GM23248 (cell line): ENCODE results near the gene RASAL2. TPM values are rescaled to one million over a fixed set of nuclear protein-coding genes. Genes with fewer than 3 reads are reported as not detected.
"Not testable (repeated sequence)": the region's sequence is repeated elsewhere in the genome, so short reads cannot be mapped to it uniquely, and the experiment has no call there.

Source experiments
- DNase-seq: peaks from one replicate; pipeline ENCODE4 v3.0.0-alpha.2; 2015
- H2AFZ ChIP-seq: fragments of 200-600 bp; sonication (generic); 2 replicates; pipeline ENCODE4 v1.6.1; 2016; ENCODE audit warnings: antibody characterized with exemption
- H3F3A ChIP-seq: fragments of 200-600 bp; sonication (generic); 2 replicates; pipeline ENCODE4 v1.6.1; 2016; ENCODE audit warnings: mild to moderate bottlenecking, antibody characterized with exemption, mixed run types; ENCODE audit not compliant: insufficient read depth
- H3K27ac ChIP-seq: fragments of 200-600 bp; sonication (generic); 2 replicates; pipeline ENCODE4 v1.5.1; 2016; ENCODE audit warnings: mild to moderate bottlenecking
- H3K27me3 ChIP-seq: fragments of 200-600 bp; sonication (generic); replicated peaks from 2 replicates; pipeline ENCODE4 v1.6.1; 2016; ENCODE audit warnings: mild to moderate bottlenecking; ENCODE audit not compliant: insufficient read depth
- H3K36me3 ChIP-seq: fragments of 200-600 bp; sonication (generic); 2 replicates; pipeline ENCODE4 v1.6.1; 2016; ENCODE audit warnings: low read depth, mild to moderate bottlenecking
- H3K4me1 ChIP-seq: fragments of 200-600 bp; sonication (generic); 2 replicates; pipeline ENCODE4 v1.6.1; 2016; ENCODE audit warnings: mild to moderate bottlenecking; ENCODE audit not compliant: insufficient read depth
- H3K4me2 ChIP-seq: fragments of 200-600 bp; sonication (generic); one replicate; pipeline ENCODE4 v1.6.1; 2016; ENCODE audit warnings: mild to moderate bottlenecking; ENCODE audit not compliant: unreplicated experiment
- H3K4me3 ChIP-seq: fragments of 200-600 bp; sonication (generic); 2 replicates; pipeline ENCODE4 v1.5.1; 2016; ENCODE audit warnings: mild to moderate bottlenecking
- H3K79me2 ChIP-seq: fragments of 200-600 bp; sonication (generic); 2 replicates; pipeline ENCODE4 v1.6.1; 2016; ENCODE audit warnings: mild to moderate bottlenecking; ENCODE audit not compliant: insufficient read depth
- H3K9ac ChIP-seq: fragments of 200-600 bp; sonication (generic); 2 replicates; pipeline ENCODE4 v1.6.1; 2016; ENCODE audit warnings: mild to moderate bottlenecking
- H3K9me2 ChIP-seq: fragments of 200-600 bp; sonication (generic); 2 replicates; pipeline ENCODE4 v1.6.1; 2016; ENCODE audit warnings: mixed run types, mild to moderate bottlenecking, moderate library complexity; ENCODE audit not compliant: insufficient read depth
- H3K9me3 ChIP-seq: fragments of 200-600 bp; sonication (generic); one replicate; pipeline ENCODE4 v1.6.1; 2017; ENCODE audit warnings: low read depth
- H4K20me1 ChIP-seq: fragments of 200-600 bp; sonication (generic); 2 replicates; pipeline ENCODE4 v1.6.0; 2016; ENCODE audit not compliant: insufficient read depth
- EZH2 ChIP-seq: fragments of 200-600 bp; sonication (generic); IDR thresholded peaks from 2 replicates; pipeline ENCODE4 v1.6.1; 2018; ENCODE audit warnings: antibody characterized with exemption, mild to moderate bottlenecking; ENCODE audit not compliant: insufficient read depth, poor library complexity, severe bottlenecking
- EZH2phosphoT487 ChIP-seq: fragments of 200-600 bp; sonication (generic); IDR thresholded peaks from 2 replicates; pipeline ENCODE4 v1.6.1; 2018; ENCODE audit warnings: antibody characterized with exemption, moderate library complexity, mild to moderate bottlenecking, low read depth; ENCODE audit not compliant: insufficient read depth
- WGBS, 2 experiments: methylation state at CpG; one replicate each; pipeline ENCODE4 v1.1.6; 2015 to 2017; ENCODE audit warnings: low lambda C conversion rate in 2 of 2, low coverage in 1 of 2; ENCODE audit errors: missing lambda C conversion rate in 2 of 2; 5-methylcytosine and 5-hydroxymethylcytosine counted together
- in situ Hi-C: fragments of 300-500 bp; cut with MboI; formaldehyde crosslinking; loops from 2 replicates; pipeline ENCODE4 v1.15.0; 2020
- polyA plus RNA-seq: library from polyadenylated mRNA; unstranded; fragments of >200 nt; fragmentation: Nextera tagmentation; extraction: Ambion mirVana; gene quantifications from 2 replicates; pipeline ENCODE4 v1.2.1, GENCODE V29; 2016
- total RNA-seq: library from RNA; depleted of rRNA; stranded (reverse); fragments of >200 nt; shearing (Covaris generic); gene quantifications from 2 replicates; pipeline ENCODE4 v1.2.3, GENCODE V29; 2014

RASAL2 gene
- total and polyA plus RNA-seq, 2 experiments from 2014 or later: 10.1 to 23.1 TPM

DNA sequence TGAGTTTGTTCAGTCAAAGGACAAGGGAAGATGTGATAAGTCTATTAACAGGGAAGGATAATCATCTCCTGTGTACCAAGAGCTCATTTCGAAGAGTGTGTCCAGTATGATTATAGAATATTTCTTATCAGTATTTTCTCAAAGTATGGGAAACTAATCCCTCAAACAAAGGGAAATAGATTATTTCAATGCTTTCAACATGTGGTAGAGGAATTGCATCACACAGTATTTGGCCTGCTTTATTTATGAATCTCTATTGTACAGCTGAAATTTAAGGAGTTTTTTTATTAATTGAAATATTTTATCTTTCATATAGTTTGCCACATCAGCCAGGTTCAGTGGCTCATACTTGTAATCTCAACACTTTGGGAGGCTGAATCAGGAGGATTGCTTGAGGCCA lies 251.9 kb downstream of the RASAL2 start:
- no peaks in the 10 kb centered on the region for H3K9me2 ChIP-seq
- H3K36me3 ChIP-seq: no peaks in the 10 kb centered on the region
- peak overlapping the region; percentile 69 for H3K4me2 ChIP-seq
- no peak overlapping the region for H3K4me3 ChIP-seq
- no peaks in the 10 kb centered on the region for H4K20me1 ChIP-seq
- H2AFZ ChIP-seq: no peak overlapping the region
- H3K4me1 ChIP-seq: peaks cover 60% of the 10 kb centered on the region
- H3K27ac ChIP-seq: peak overlapping the region; percentile 66
- TF ChIP-seq EZH2phosphoT487 (no peak), EZH2 (no peak)
- no peaks in the 10 kb centered on the region for H3K27me3 ChIP-seq
- H3K9me3 ChIP-seq: no peaks in the 10 kb centered on the region
- peaks cover 41% of the 10 kb centered on the region for H3F3A ChIP-seq
- peak; percentile 36 for DNase-seq
- WGBS, 2 experiments: 91 to 100% methylated on average over 1 of the region's 1 CpG
- H3K9ac ChIP-seq: no peak overlapping the region
- in situ Hi-C loops: no loop called here
- peaks cover 80% of the 10 kb centered on the region for H3K79me2 ChIP-seq

DNA sequence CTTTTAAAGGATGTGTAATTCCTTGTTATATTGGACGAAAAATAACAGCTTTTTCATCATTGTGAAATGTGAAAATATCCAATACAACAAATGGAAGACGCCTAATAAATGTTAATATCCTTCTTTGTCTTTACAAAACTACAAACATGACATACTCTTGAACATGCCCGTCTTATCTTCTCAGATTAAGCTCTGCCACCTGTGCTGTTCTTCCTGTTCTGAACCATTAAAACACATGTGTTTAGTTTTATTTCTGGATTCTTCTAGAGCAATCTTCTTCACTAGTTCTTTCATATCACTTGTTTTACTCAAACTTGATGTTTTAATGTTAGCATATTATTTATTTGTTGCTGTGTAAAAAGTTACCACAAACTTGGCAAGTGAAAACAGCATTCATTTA lies 255.9 kb downstream of the RASAL2 start:
- peaks cover 25% of the 10 kb centered on the region for H3F3A ChIP-seq
- in situ Hi-C loops: no loop called here
- WGBS, 2 experiments: 89 to 90% methylated on average over 3 of the region's 3 CpGs
- no peak overlapping the region for H3K4me3 ChIP-seq
- TF ChIP-seq EZH2 (no peak), EZH2phosphoT487 (no peak)
- no peak for DNase-seq
- H3K27me3 ChIP-seq: no peaks in the 10 kb centered on the region
- H3K4me1 ChIP-seq: peaks cover 50% of the 10 kb centered on the region
- peaks cover 88% of the 10 kb centered on the region for H3K79me2 ChIP-seq
- H3K36me3 ChIP-seq: no peaks in the 10 kb centered on the region
- no peaks in the 10 kb centered on the region for H3K9me2 ChIP-seq
- H4K20me1 ChIP-seq: no peaks in the 10 kb centered on the region
- H2AFZ ChIP-seq: no peak overlapping the region
- H3K4me2 ChIP-seq: no peak overlapping the region
- H3K9ac ChIP-seq: no peak overlapping the region
- H3K27ac ChIP-seq: no peak overlapping the region
- no peaks in the 10 kb centered on the region for H3K9me3 ChIP-seq

DNA sequence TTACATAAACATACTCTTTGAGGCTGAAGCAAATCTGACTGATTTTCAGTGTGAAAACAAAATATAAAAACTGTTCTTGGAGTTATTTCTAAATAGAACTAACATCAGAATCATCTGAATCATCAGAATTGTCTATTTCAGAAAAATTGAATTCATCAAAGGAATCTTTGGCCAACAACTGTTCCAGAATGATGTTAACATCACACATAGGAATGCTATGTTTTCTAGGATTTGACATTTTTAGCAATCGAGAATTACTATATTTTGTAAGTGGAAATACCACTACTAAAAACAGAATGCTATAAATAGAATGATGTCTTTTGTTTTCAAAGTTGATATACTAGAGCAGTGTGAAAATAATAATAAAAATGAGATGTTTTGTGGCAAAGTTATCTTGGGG lies 258.0 kb downstream of the RASAL2 start:
- peaks cover 34% of the 10 kb centered on the region for H3K4me1 ChIP-seq
- H3K27me3 ChIP-seq, H2AFZ ChIP-seq, H3K4me3 ChIP-seq, H3K9me3 ChIP-seq, in situ Hi-C loops, H3K27ac ChIP-seq, H3F3A ChIP-seq, H3K36me3 ChIP-seq, H3K9ac ChIP-seq, H3K9me2 ChIP-seq, H4K20me1 ChIP-seq: not testable (repeated sequence)
- peak; percentile 29 for DNase-seq
- peak overlapping the region; percentile 25 for H3K4me2 ChIP-seq
- 7 to 12% methylated on average over 1 of the region's 1 CpG for WGBS, 2 experiments
- H3K79me2 ChIP-seq: peaks cover 90% of the 10 kb centered on the region

DNA sequence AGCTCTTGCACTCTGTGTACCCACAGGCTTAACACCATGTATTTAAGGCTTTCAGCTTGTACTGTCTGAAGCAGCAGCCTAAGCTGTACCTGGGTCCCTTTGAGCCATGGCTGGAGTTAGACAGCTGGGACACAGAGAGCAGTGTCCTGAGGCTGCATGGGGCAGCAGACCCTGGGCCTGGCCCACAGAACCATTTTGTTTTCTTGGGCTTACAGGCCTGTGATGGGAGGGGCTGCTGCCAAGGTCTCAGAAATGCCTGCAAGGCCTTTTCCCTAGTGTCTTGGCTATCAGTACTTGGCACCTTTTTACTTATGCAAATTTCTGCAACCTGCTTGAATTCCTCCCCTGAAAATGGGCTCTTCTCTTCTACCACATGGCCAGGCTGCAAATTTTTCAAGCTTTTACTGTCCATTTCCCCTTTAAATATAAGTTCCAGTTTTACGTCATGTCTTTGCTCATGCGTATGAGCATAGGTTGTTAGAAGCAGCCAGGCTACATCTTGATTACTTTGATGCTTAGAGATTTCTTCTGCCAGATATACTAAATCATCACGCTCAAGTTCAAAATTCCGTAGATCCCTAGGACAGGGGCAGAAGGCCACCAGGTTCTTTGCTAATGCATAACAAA lies 259.0 kb downstream of the RASAL2 start:
- H3F3A ChIP-seq: peaks cover 4% of the 10 kb centered on the region; the same call in 1 of the 2 replicates
- DNase-seq: no peak
- TF ChIP-seq EZH2phosphoT487: no peak
- TF ChIP-seq EZH2: no peak
- no peak overlapping the region for H3K27ac ChIP-seq
- H3K9me3 ChIP-seq: no peaks in the 10 kb centered on the region
- H3K9me2 ChIP-seq: no peaks in the 10 kb centered on the region
- H3K27me3 ChIP-seq: no peaks in the 10 kb centered on the region
- H4K20me1 ChIP-seq: no peaks in the 10 kb centered on the region
- in situ Hi-C loops: no loop called here
- H3K9ac ChIP-seq: no peak overlapping the region
- H3K79me2 ChIP-seq: peaks cover 90% of the 10 kb centered on the region
- H3K4me2 ChIP-seq: no peak overlapping the region
- no peak overlapping the region for H3K4me3 ChIP-seq
- no peaks in the 10 kb centered on the region for H3K36me3 ChIP-seq
- H3K4me1 ChIP-seq: peaks cover 29% of the 10 kb centered on the region
- WGBS, 2 experiments: 98 to 100% methylated on average over 4 of the region's 4 CpGs
- H2AFZ ChIP-seq: no peak overlapping the region

DNA sequence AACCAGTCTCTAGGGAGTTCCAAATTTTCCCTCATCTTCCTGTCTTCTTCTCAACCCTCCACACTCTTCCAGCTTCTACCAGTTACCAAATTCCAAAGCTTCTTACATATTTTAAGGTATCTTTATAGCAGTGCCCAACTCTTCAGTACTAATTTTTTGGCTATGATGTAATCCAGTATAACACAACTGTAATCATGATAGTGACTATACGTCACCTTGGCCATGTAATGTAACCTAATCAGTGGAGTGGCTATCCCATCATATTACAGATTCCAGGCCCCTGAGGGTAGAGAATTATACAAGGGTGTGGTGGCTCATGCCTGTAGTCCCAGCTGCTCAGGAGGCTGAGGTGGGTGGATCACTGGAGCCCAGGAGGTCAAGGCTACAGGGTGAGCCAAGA lies 259.6 kb downstream of the RASAL2 start:
- WGBS, 2 experiments: 92 to 96% methylated on average over 1 of the region's 1 CpG
- Histone ChIP-seq H3K9me3 (no peaks in the 10 kb centered on the region), H3K36me3 (no peaks in the 10 kb centered on the region), H3K9ac (no peak overlapping the region), H4K20me1 (no peaks in the 10 kb centered on the region), H3K9me2 (no peaks in the 10 kb centered on the region), H3K4me3 (no peak overlapping the region), H3K4me1 (peaks cover 29% of the 10 kb centered on the region), H3K27me3 (no peaks in the 10 kb centered on the region), H3F3A (peaks cover 4% of the 10 kb centered on the region; the same call in 1 of the 2 replicates), H2AFZ (no peak overlapping the region), H3K79me2 (peaks cover 90% of the 10 kb centered on the region), H3K27ac (no peak overlapping the region), H3K4me2 (no peak overlapping the region)
- no peak for DNase-seq
- in situ Hi-C loops: no loop called here
- no peak for TF ChIP-seq EZH2phosphoT487
- TF ChIP-seq EZH2: no peak
